Small intestine (tissue), 7 donors: Measurements from ENCODE around the gene UPF3A. TPM values are rescaled to one million over a fixed set of nuclear protein-coding genes. Genes with fewer than 3 reads are reported as not detected.
A peak's percentile ranks its signal among the peaks of the same experiment; 100 is the strongest.
"Not testable (repeated sequence)": the region's sequence is repeated elsewhere in the genome, so short reads cannot be mapped to it uniquely, and the experiment has no call there.

Source experiments
- DNase-seq, 2 donors: peaks; one replicate each; pipeline versions ENCODE4 v3.0.0 to v3.0.0-alpha.2; 2013
- FAIRE-seq: peaks from 2 replicates; lab custom pipeline; 2012; peaks lifted over from hg19 to GRCh38; lab: Jason Lieb, UNC
- H3K27ac ChIP-seq, 3 donors: one replicate each; pipeline ENCODE4 v1.5.1; 2013; ENCODE audit warnings: low read length in 2 of 3, mild to moderate bottlenecking in 2 of 3, control low read depth in 1 of 3, inconsistent platforms in 1 of 3, low read depth in 1 of 3, moderate library complexity in 1 of 3
- H3K27me3 ChIP-seq, 3 donors: one replicate each; pipeline ENCODE4 v1.6.1; 2013; ENCODE audit warnings: low read length in 3 of 3, inconsistent platforms in 1 of 3; ENCODE audit not compliant: control insufficient read depth in 3 of 3, insufficient read depth in 3 of 3
- H3K36me3 ChIP-seq, 3 donors: one replicate each; pipeline ENCODE4 v1.6.1; 2013; ENCODE audit warnings: low read length in 3 of 3, inconsistent platforms in 1 of 3, low read depth in 1 of 3, mild to moderate bottlenecking in 1 of 3, moderate library complexity in 1 of 3; ENCODE audit not compliant: control insufficient read depth in 3 of 3, insufficient read depth in 2 of 3
- H3K4me1 ChIP-seq, 3 donors: one replicate each; pipeline ENCODE4 v1.6.1; 2013; ENCODE audit warnings: low read length in 2 of 3, inconsistent platforms in 1 of 3, low read depth in 1 of 3, mild to moderate bottlenecking in 1 of 3, moderate library complexity in 1 of 3; ENCODE audit not compliant: control insufficient read depth in 3 of 3, insufficient read depth in 2 of 3
- H3K4me3 ChIP-seq, 3 donors: one replicate each; pipeline ENCODE4 v1.5.1; 2013; ENCODE audit warnings: low read length in 3 of 3, control low read depth in 1 of 3, inconsistent platforms in 1 of 3, low read depth in 1 of 3, mild to moderate bottlenecking in 1 of 3, moderate library complexity in 1 of 3
- H3K9me3 ChIP-seq, 2 donors: one replicate each; pipeline ENCODE4 v1.6.1; 2013; ENCODE audit warnings: low read depth in 1 of 2, low read length in 1 of 2; ENCODE audit not compliant: control insufficient read depth in 2 of 2, insufficient read depth in 1 of 2
- WGBS, 3 donors: extraction: QIAGEN DNeasy Blood & Tissue Kit; methylation state at CpG; one replicate each; pipeline ENCODE4 v1.1.7; 2013; 5-methylcytosine and 5-hydroxymethylcytosine counted together
- polyA plus RNA-seq, 4 donors: library from polyadenylated mRNA; stranded (reverse) in 3 of 4; unstranded in 1 of 4; fragments of 200-250 nt in 3 of 4; fragments of 120-200 nt in 1 of 4; gene quantifications; one replicate each; pipeline versions ENCODE4 v1.2.1 to v1.2.3, GENCODE V29; 2013
- donor health status: healthy with polysubstance abuse.
- donor health status: control.
- donor health status: control.
- donor health status: Bipolar disorder and iron deficiency.
- donor health status: healthy.

The UPF3A gene
- polyA plus RNA-seq, 4 donors: 38.0 to 74.2 (median 49.7) TPM

DNA sequence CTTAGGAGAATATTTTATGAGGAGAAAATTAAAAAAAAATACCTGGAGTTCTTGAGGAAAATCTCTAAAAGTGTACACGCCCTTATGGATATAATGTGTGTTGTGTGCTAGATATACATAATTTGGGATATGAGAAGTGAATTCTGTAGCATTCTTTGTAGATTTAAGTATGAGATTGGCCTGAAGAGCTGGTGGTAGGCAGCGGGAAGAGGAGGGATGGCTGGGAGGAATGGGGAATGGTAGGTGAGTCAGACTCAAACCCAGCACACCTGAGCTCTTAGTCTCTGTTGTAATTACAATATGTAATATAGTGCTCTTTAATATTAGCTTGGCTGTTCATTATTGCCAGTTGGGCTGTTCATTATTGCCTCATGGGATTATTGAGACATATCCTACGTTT, 39.9 kb downstream of the UPF3A start:
- Histone ChIP-seq H3K4me1 (peaks cover 0 to 2% (median 0%) of the 10 kb centered on the region in 3 donors), H3K27me3 (no peaks in the 10 kb centered on the region), H3K4me3 (no peak overlapping the region), H3K27ac (no peak overlapping the region), H3K36me3 (peaks cover 8 to 27% (median 22%) of the 10 kb centered on the region in 3 donors), H3K9me3 (no peaks in the 10 kb centered on the region)
- DNase-seq: no peak
- FAIRE-seq: no peak
- WGBS, 3 donors: 92 to 95% (median 93%) methylated on average over 3 of the region's 3 CpGs

DNA sequence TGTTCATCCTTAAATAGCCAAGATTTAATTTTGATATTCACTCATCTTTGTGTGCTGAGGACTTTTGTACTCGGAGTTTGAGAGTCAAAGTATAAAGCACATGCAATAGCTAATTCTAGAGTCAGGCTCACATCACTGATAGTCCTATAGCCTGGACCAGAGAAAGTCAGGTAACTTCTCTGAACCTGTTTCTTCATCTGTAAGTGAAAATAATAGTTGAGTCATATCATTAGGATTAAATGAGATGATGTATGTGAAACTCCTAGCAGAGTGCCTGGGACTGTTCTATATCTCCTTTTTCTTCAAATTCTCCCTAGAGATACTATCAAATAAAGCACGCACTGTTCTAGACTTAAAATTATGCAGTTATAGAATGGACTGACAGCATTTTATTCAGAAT, 41.9 kb downstream of the UPF3A start:
- WGBS, 3 donors: 95 to 97% (median 95%) methylated on average over 2 of the region's 2 CpGs

DNA sequence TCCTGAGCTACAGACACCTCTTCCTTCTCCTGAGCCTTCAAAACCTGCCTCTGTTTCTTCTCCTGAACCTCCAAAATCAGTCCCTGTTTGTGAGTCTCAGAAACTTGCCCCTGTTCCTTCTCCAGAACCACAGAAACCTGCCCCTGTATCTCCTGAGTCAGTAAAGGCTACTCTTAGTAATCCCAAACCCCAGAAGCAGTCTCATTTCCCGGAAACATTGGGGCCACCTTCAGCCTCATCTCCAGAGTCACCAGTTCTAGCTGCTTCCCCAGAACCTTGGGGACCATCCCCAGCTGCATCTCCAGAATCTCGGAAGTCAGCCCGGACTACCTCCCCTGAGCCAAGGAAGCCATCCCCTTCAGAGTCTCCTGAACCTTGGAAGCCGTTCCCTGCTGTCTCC, 42.9 kb downstream of the UPF3A start:
- no peaks in the 10 kb centered on the region for H3K9me3 ChIP-seq
- H3K36me3 ChIP-seq: peaks cover 8 to 31% (median 22%) of the 10 kb centered on the region in 3 donors
- no peak overlapping the region for H3K27ac ChIP-seq
- peaks cover 0 to 2% (median 0%) of the 10 kb centered on the region in 3 donors for H3K4me1 ChIP-seq
- 91 to 98% (median 94%) methylated on average over 4 of the region's 4 CpGs for WGBS, 3 donors
- DNase-seq (no peak), FAIRE-seq (no peak)
- no peaks in the 10 kb centered on the region for H3K27me3 ChIP-seq
- H3K4me3 ChIP-seq: no peak overlapping the region

More for the DNA sequence above, 41.9 kb downstream of the UPF3A start:
- Histone ChIP-seq H3K36me3 (peaks cover 8 to 30% (median 22%) of the 10 kb centered on the region in 3 donors), H3K4me3 (no peak overlapping the region), H3K9me3 (no peaks in the 10 kb centered on the region), H3K27me3 (no peaks in the 10 kb centered on the region), H3K27ac (no peak overlapping the region), H3K4me1 (peaks cover 0 to 2% (median 0%) of the 10 kb centered on the region in 3 donors)
- no peak for DNase-seq
- FAIRE-seq: no peak

DNA sequence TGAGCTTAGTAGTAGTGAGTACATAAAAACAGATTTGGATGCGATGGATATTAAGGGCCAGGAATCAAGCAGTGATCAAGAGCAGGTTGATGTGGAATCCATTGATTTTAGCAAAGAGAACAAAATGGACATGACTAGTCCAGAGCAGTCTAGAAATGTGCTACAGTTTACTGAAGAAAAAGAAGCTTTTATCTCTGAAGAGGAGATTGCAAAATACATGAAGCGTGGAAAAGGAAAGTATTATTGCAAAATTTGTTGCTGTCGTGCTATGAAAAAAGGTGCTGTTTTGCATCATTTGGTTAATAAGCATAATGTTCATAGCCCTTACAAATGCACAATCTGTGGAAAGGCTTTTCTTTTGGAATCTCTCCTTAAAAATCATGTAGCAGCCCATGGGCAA, 44.3 kb downstream of the UPF3A start:
- WGBS, 3 donors: 95 to 98% (median 96%) methylated on average over 3 of the region's 3 CpGs

DNA sequence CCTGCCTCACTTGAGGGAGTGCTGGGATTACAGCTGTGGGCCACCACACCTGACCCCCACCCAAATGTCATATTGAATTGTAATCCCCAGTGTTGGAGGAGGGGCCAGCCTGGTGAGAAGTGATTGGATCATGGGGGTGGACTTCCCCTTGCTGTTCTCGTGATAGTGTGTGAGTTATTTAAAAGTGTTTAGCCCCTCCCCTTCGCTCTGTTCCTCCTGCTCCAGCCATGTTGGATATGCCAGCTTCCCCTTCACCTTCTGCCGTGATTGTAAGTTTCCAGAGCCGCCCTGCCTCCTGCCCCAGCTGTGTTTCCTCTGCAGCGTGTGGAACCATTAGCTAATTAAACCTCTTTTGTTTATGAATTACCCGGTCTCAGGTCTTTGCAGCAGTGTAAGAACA, 46.6 kb downstream of the UPF3A start:
- H3K9me3 ChIP-seq: no peaks in the 10 kb centered on the region
- FAIRE-seq (no peak), DNase-seq (peak in 1 of 2 donors; percentile 47)
- peak overlapping the region in 2 of 3 donors; percentile 22 to 57 for H3K27ac ChIP-seq
- peaks cover 8 to 22% (median 17%) of the 10 kb centered on the region in 3 donors for H3K36me3 ChIP-seq
- no peaks in the 10 kb centered on the region for H3K4me1 ChIP-seq
- no peaks in the 10 kb centered on the region for H3K27me3 ChIP-seq
- 24 to 52% (median 39%) methylated on average over 6 of the region's 6 CpGs for WGBS, 3 donors
- no peak overlapping the region for H3K4me3 ChIP-seq

More for the DNA sequence above, 44.3 kb downstream of the UPF3A start:
- Histone ChIP-seq H3K4me1 (no peaks in the 10 kb centered on the region), H3K9me3 (no peaks in the 10 kb centered on the region), H3K27ac (no peak overlapping the region), H3K36me3 (peaks cover 8 to 29% (median 22%) of the 10 kb centered on the region in 3 donors), H3K4me3 (no peak overlapping the region), H3K27me3 (no peaks in the 10 kb centered on the region)
- FAIRE-seq (no peak), DNase-seq (no peak)

DNA sequence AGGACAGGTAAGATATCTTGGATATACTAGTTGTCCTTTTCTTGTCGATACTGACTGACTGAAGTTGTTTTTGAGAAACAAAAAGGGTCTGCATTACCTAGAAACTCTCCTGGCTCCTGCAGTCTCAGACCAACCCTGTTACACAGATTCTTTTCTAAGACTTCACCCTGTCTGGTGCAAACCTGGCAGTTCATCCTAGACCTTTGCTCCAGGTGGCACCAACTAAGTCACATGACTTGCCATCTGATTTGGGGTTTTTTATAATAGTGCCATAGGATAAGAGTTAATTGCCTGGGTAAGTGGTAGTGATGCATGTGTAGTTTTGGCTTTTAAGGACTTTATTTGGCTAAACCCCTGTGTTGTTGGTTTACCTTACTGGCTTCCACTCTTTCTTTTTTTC, 47.2 kb downstream of the UPF3A start:
- FAIRE-seq (no peak), DNase-seq (peak in 1 of 2 donors; percentile 85)
- H3K36me3 ChIP-seq: peaks cover 8 to 22% (median 17%) of the 10 kb centered on the region in 3 donors
- no peaks in the 10 kb centered on the region for H3K27me3 ChIP-seq
- peak overlapping the region in 1 of 3 donors; percentile 25 for H3K4me3 ChIP-seq
- 17 to 64% (median 59%) methylated on average over 1 of the region's 1 CpG for WGBS, 3 donors
- H3K27ac ChIP-seq: peak overlapping the region in 2 of 3 donors; percentile 22 to 57
- H3K9me3 ChIP-seq: no peaks in the 10 kb centered on the region
- H3K4me1 ChIP-seq: no peaks in the 10 kb centered on the region

DNA sequence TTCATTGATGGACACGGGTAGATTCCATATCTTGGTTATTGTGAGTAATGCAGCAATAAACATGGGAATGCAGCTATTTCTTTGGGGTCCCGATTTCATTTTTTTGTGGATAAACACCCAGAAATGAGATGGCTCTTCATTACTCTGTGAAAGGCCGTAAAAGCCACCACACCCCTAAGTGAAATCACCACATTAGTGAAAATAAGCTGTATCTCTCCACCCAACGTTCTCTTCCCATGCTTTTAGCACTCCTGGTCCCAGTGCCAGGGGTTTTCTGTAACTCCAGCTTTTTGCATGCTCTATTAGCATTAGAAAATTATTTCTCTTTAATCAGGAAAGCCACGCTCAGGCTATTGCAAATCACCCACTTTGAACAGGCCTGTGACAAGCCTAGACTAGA, 48.7 kb downstream of the UPF3A start:
- Histone ChIP-seq H3K27ac (no peak overlapping the region), H3K36me3 (peaks cover 2 to 12% (median 6%) of the 10 kb centered on the region in 3 donors), H3K9me3 (no peaks in the 10 kb centered on the region), H3K27me3 (no peaks in the 10 kb centered on the region), H3K4me1 (peaks cover 0 to 3% (median 2%) of the 10 kb centered on the region in 3 donors), H3K4me3 (no peak overlapping the region)
- FAIRE-seq: no peak
- no peak for DNase-seq
- WGBS, 3 donors: 50 to 80% (median 66%) methylated on average over 5 of the region's 5 CpGs

DNA sequence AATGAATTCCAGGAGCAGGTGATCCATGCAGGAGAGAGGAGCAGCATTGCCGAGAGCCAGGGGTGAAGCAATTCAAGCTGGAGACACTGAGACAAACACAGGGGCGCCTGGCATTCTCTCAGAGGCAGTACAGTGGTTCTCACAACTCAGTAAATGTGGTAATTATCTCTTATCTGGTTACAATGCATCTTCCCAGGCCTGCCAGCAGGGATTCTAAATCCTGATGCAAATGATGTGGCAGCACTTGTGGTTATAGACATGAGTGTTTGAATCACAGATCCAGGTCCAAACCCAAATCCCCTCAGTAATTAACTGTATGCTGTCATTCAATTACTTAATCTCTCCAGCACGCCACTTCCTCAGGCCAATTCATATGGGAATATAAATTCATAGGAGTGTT, 52.5 kb downstream of the UPF3A start:
- H3K9me3 ChIP-seq, H3K27ac ChIP-seq, DNase-seq, H3K36me3 ChIP-seq, H3K27me3 ChIP-seq, H3K4me1 ChIP-seq, FAIRE-seq, H3K4me3 ChIP-seq: not testable (repeated sequence)
- 61 to 73% (median 63%) methylated on average over 3 of the region's 3 CpGs for WGBS, 3 donors
